ENCODE results near the gene LSAMP. TPM values are rescaled to one million over a fixed set of nuclear protein-coding genes. Genes with fewer than 3 reads are reported as not detected.
"Not testable (repeated sequence)": the region's sequence is repeated elsewhere in the genome, so short reads cannot be mapped to it uniquely, and the experiment has no call there.

Gene LSAMP
- total and polyA plus RNA-seq, 2 donors (not counting 3 experiments of a cell fraction or from before 2014, with no cell fraction given) = not detected

- no TSS peak for BruUV-seq (replicated peaks)
Observed at GRCh38 chr3:116077059-116077458, 368.2 kb downstream of the LSAMP start.

GRCh38 chr3:116070516-116071278, 374.6 kb downstream of the LSAMP start:
- H3K9me3 ChIP-seq (replicated peaks; ENCODE audit: control insufficient read depth, insufficient read depth, low read length); H3K36me3 ChIP-seq (ENCODE audit: control insufficient read depth in 2 of 2, extremely low read depth in 1 of 2, insufficient read depth in 2 of 2, low read length in 2 of 2); H2AFZ ChIP-seq (ENCODE audit: low read depth, low read length); H3K4me2 ChIP-seq (ENCODE audit: insufficient read depth, low read length); CTCF ChIA-PET; H3K9me1 ChIP-seq (replicated peaks; ENCODE audit: control insufficient read depth, extremely low read depth, insufficient read depth, low read length); H3K4me3 ChIP-seq (replicated peaks in 1 of 3; ENCODE audit: insufficient read depth in 1 of 3, low read depth in 1 of 3, low read length in 3 of 3); FAIRE-seq; POLR2A ChIA-PET; H3K9ac ChIP-seq (replicated peaks; ENCODE audit: extremely low read depth, insufficient read depth, low read length); H3K27me3 ChIP-seq (ENCODE audit: control insufficient read depth in 2 of 2, insufficient read depth in 2 of 2, low read length in 2 of 2); H4K20me1 ChIP-seq (replicated peaks; ENCODE audit: control insufficient read depth, extremely low read depth, insufficient read depth, low read length); BruUV-seq (replicated peaks); intact Hi-C loops (cut with micrococcal nuclease); H3K4me1 ChIP-seq (ENCODE audit: control insufficient read depth, extremely low read depth, insufficient read depth, low read length); H3K79me2 ChIP-seq (ENCODE audit: control insufficient read depth, insufficient read depth, low read length); dilution Hi-C loops (cut with MboI; ENCODE audit: extremely low pct_ligation_motif_present, low sequenced_read_pairs); H3K27ac ChIP-seq (ENCODE audit: insufficient read depth, low read depth, low read length); DNase-seq (ENCODE audit: low read depth, low spot score): not testable (repeated sequence)

More at GRCh38 chr3:116077059-116077458, 368.2 kb downstream of the LSAMP start:
- dilution Hi-C loops (cut with MboI; ENCODE audit: extremely low pct_ligation_motif_present, low sequenced_read_pairs) = no loop called here
- no peak for DNase-seq (ENCODE audit: low read depth, low spot score)
- no peak for FAIRE-seq
- no peaks in the 10 kb centered on the region for H4K20me1 ChIP-seq (replicated peaks; ENCODE audit: control insufficient read depth, extremely low read depth, insufficient read depth, low read length)
- no peak overlapping the region for H2AFZ ChIP-seq (ENCODE audit: low read depth, low read length)
- no peaks in the 10 kb centered on the region for H3K9me1 ChIP-seq (replicated peaks; ENCODE audit: control insufficient read depth, extremely low read depth, insufficient read depth, low read length)
- no peak overlapping the region for H3K4me3 ChIP-seq (replicated peaks in 1 of 3; ENCODE audit: insufficient read depth in 1 of 3, low read depth in 1 of 3, low read length in 3 of 3)
- TF ChIP-seq MYC (IDR thresholded peaks at IDR 0.05; ENCODE audit: low read depth, low read length) (no peak), EZH2 (IDR thresholded peaks at IDR 0.05; ENCODE audit: borderline replicate concordance, low read depth, low read length, severe bottlenecking) (no peak), MAX (IDR thresholded peaks at IDR 0.05; ENCODE audit: insufficient read depth, insufficient read length) (no peak), FOS (IDR thresholded peaks at IDR 0.05; ENCODE audit: borderline replicate concordance, insufficient read depth, low read length) (no peak), GATA2 (IDR thresholded peaks at IDR 0.05; ENCODE audit: insufficient read depth, insufficient read length, low read depth, low read length) (no peak), JUN (IDR thresholded peaks at IDR 0.05; ENCODE audit: borderline replicate concordance, insufficient read depth, insufficient read length, low read depth) (no peak), POLR2AphosphoS5 (IDR thresholded peaks at IDR 0.05; ENCODE audit: insufficient read depth, low read depth, low read length) (no peak), CTCF (IDR thresholded peaks at IDR 0.05; ENCODE audit: extremely low read depth in 1 of 2, insufficient read depth in 1 of 2, low read depth in 1 of 2, low read length in 2 of 2) (no peak), POLR2A (IDR thresholded peaks at IDR 0.05; ENCODE audit: low read depth, low read length) (no peak)
- no peak overlapping the region for H3K27ac ChIP-seq (ENCODE audit: insufficient read depth, low read depth, low read length)
- ChIA-PET POLR2A (no interaction called here), CTCF (no interaction called here)
- H3K9me3 ChIP-seq (replicated peaks; ENCODE audit: control insufficient read depth, insufficient read depth, low read length) = no peaks in the 10 kb centered on the region
- H3K9ac ChIP-seq (replicated peaks; ENCODE audit: extremely low read depth, insufficient read depth, low read length) = no peak overlapping the region
- intact Hi-C loops (cut with micrococcal nuclease) = no loop called here
- H3K27me3 ChIP-seq (ENCODE audit: control insufficient read depth in 2 of 2, insufficient read depth in 2 of 2, low read length in 2 of 2) = no peaks in the 10 kb centered on the region
- no peaks in the 10 kb centered on the region for H3K36me3 ChIP-seq (ENCODE audit: control insufficient read depth in 2 of 2, extremely low read depth in 1 of 2, insufficient read depth in 2 of 2, low read length in 2 of 2)
- H3K4me2 ChIP-seq (ENCODE audit: insufficient read depth, low read length) = no peak overlapping the region
- H3K4me1 ChIP-seq (ENCODE audit: control insufficient read depth, extremely low read depth, insufficient read depth, low read length) = no peaks in the 10 kb centered on the region
- H3K79me2 ChIP-seq (ENCODE audit: control insufficient read depth, insufficient read depth, low read length) = no peaks in the 10 kb centered on the region
